Glomerular visceral epithelial cell (primary cell): ENCODE results near the gene PAF1.
A peak's percentile ranks its signal among the peaks of the same experiment; 100 is the strongest.

Experiments used
- DNase-seq: peaks from one replicate; pipeline ENCODE4 v3.0.0-alpha.2; 2016; ENCODE audit errors: extremely low spot score

PAF1 gene

GRCh38 chr19:39405958-39406655 is 15.2 kb upstream of the PAF1 start:
- DNase-seq = no peak

DNA sequence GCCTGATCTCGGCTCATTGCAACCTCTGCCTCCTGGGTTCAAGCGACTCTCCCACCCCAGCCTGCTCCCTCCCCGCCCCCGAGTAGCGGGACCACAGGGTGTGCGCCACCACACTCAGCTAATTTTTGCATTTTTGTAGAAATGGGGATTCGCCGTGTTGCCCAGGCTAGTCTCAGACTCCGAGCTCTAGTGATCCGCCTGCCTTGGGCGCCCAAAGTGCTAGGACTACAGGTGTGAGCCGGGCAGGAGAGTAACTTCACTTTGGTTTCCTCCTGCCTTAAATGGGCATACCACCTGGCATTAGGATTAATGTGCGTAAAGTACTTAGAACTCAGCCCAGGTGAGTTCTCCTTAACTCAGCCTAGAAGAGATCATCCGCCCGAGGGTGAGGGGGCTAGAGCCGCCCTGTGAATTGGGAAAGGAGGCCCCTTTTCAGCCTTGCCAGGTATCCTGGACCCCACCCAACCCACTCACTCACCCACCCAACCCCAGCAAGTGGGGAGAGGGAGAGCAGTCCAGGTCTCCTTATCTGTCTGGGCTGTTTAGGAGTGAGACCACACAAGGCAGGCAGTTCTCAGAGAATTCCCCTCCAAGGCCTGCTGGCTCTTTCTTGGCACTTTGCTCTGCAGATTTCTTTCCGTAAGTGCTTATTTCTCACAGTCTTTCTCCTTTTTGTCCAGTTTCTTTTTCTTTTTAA is 14.5 kb upstream of the PAF1 start:
- no peak for DNase-seq

DNA sequence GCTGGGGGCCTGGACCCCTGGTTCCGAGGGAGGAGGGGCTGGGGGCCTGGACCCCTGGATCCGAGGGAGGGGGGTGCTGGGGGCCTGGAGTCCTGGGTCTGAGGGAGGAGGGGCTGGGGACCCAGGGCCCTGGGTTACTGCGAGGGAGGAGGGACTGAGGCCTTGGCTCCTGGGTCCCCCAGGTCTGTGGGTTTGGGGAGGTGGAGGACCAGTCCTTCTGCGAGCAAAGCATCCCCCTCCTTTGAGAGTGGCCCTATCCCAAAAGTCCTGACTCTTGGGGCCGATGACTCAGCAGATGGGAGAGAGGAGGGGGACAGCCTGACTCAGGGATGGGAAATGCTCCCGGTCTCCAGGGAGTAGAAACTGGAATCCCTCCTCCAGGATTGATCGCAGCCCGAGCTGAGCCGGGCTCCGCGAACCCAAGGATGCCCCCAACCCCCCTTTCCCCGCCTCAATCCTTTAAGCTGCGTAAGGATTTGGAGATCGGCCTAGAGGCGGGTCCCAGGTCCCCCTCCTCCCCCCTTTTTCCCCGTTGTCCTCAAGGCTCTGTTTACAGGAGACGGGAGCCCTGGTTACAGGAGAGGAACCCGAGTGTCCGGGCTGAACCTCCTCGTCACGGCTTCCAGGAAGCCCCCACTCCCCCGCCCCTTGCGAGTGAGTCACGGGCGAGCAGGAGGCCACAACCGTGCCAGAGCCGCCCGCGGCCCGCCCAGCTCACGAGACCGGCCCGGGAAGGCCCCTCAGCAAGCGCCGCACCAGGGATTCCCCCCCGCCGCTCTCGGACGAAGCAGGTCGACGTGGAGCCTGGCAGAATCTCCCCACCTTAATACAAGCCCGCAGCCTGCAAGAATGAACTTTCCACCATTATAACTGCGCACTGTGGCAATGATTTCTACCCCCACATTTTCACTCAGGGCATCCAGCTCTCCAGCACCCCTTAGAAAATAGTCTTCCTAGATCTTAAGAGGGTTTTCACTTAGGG is 12.7 kb upstream of the PAF1 start:
- peak; percentile 97 for DNase-seq

GRCh38 chr19:39402346-39403300 is 11.7 kb upstream of the PAF1 start:
- peak; percentile 80 for DNase-seq

DNA sequence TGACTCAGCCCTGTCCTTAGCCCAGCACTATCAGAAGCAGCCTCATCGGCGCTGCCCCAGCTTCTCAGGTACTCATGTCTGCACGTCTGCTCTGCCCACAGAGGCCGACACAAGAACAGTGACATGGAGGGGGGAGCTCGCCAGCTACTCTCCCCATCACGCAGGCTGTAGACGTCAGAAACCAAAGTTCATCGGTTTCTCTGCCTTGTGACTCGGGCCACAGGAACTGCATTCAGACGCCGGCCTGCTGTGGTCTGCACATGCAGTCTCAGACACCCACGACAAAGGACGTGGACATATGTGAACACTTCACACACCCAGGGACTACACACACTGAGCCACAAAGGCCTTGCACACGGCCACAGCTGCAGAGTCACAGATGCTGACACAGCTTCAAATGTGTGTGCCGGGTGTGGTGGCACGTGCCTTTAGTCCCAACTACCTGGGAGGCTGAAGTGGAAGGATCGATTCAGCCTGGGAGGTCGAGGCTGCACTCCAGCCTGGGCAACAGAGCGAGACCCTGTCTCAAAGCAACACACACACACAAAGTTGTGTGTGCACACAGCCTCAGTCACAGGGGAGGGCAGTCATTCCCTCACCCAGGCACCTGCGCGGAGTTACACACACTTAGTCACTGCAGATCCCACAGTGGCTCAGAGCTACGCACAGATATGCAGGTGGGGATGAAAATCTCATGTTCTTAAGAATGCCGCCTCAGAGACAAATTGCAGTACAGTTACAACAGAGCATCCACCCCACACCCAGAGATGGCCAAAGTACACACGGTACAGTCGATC is 10.8 kb upstream of the PAF1 start:
- DNase-seq = peak; percentile 81

DNA sequence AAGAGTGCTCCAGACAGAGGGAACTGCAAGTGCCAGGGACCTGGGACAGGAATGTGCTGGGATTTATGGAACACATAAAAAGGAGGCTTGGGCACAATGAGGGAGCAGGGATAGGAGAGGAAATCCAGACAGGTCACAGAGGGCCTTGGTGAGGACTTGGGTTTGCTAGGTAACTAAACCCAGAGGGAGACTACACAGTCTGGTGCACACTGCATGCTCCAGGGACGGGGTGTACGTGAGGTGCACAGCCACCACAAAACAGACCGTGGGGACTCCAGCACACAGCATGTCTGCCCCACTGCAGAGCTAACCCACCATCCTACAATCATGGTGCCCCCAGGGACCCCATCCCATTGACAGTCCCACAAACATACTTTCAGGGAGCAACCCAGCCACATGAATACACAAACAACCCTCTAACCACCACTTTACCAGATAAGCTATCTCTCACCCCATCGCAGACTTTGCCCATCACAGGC is 10.2 kb upstream of the PAF1 start:
- no peak for DNase-seq

- no peak for DNase-seq
These were observed 9.2 kb upstream of the PAF1 start for GRCh38 chr19:39400061-39400460.

GRCh38 chr19:39399668-39400050 is 8.8 kb upstream of the PAF1 start:
- DNase-seq = no peak

- peak; percentile 60 for DNase-seq
These were observed 7.5 kb upstream of the PAF1 start for GRCh38 chr19:39398297-39398864.

GRCh38 chr19:39397360-39398296 is 6.7 kb upstream of the PAF1 start:
- DNase-seq = peak; percentile 86

- DNase-seq = no peak
These were observed 505 bp downstream of the PAF1 start for GRCh38 chr19:39390451-39390750.

- DNase-seq = no peak
These were observed 1.1 kb downstream of the PAF1 start for GRCh38 chr19:39389631-39390414.

- no peak for DNase-seq
These were observed 2.2 kb downstream of the PAF1 start for GRCh38 chr19:39388657-39389056.

GRCh38 chr19:39386557-39386956 is 4.3 kb downstream of the PAF1 start:
- DNase-seq = no peak

- no peak for DNase-seq
These were observed 5.1 kb downstream of the PAF1 start for GRCh38 chr19:39385629-39386411.

DNA sequence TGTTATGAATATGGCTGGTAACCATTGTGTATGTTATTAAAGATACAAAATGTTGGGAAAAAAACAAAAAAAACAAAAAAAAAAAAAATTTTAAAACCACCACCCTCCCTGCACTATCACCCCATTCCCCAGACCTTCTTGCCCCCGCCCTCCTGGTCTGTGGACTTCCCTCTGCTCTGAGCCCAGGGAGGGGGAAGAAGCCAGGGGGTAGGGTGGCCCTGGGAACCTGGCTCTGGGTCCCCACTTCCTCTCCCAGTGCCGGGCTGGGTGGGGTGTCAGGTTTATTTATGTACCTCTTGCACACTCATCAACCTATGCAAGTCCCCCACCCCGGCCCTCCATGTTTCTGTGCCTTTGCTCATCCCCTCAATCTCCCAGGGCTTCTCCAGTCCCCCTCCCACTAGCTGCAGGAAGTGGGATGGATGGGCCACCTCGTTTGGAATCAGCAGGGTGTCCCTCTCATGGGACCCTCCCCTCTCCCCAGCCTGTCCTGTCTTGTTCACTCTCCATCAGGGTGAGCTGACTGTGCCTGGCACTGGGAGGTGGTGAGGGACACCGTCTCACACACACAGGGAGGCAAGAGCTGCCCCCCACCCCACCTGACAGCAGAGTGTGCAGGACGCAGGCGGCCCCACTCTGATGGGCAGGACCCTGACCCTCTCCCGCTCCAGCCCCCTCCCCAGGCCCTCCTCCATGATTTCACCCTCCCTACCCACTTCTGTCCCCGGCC is 5.9 kb downstream of the PAF1 start:
- no peak for DNase-seq
